Cortex of kidney (tissue), 1 donor: ENCODE measurements around the gene GPRIN3.
A peak's percentile ranks its signal among the peaks of the same experiment; 100 is the strongest.

Experiments
- DNase-seq: peaks from one replicate; lab custom pipeline; 2025; lab: John Stamatoyannopoulos, UW

Gene GPRIN3

GRCh38 chr4:89307446-89308160 is at the start of gene GPRIN3:
GPRIN3 (minus strand) TSS chr4:89307800; CDS start chr4:89250110, 57,690 bp downstream.
- DNase-seq: peak; percentile 15

DNA sequence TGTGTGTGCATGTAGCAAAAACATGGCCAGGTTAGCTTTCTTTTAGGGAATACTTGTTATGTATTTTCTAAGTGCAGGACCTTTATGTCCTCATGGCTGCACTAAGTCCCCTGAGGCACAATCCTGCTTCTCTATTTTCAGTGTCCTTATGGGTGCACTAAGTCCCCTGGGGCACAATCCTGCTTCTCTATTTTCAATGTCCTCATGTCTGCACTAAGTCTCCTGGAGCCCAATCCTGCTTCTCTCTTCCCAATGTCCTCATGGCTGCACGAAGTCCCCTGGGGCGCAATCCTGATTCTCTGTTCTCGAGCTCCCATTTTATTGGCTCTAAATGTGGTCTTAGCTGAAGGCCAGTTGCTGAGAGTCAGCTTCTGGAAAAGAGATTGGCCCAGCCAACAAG is 49.7 kb upstream of the GPRIN3 start:
- no peak for DNase-seq

DNA sequence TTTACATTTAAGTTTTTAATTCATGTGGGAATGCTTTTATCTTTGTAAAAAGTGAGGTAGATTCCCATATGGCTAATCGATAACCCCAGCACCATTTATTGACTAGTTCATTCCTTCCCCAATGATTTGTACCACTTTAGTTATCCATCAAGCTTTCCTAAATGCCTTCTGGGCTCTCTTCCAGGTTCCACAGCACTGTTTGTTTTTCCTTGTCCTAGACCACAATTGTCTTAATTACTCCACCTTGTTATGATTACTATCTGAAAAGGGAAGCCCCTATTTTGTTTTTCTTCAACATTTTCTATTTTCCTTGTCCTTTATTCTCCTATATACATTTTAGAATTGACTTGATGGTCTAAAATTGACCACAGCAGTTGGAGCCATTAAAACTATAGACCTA is 48.5 kb upstream of the GPRIN3 start:
- DNase-seq: no peak

GRCh38 chr4:89353514-89353913 is 45.9 kb upstream of the GPRIN3 start:
- DNase-seq: no peak

GRCh38 chr4:89352541-89352940 is 44.9 kb upstream of the GPRIN3 start:
- no peak for DNase-seq

DNA sequence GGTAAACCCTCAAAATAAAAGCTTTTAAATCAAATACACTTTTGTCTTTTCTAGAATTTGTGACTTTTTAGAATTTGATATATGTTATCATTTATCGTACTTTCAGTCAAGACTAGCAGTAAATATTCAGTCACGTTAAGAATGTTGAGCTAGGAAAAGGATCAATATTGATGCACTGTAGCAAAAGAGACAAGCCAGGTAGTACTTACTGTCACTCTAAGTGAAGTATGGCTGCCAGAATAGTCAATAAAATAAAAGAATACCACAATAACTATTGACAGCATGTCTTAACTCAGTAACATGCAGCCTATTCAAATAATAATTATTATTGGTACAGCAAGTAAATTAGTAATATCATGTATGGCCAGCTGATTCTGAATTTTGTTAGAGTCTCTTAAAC is 43.6 kb upstream of the GPRIN3 start:
- no peak for DNase-seq

DNA sequence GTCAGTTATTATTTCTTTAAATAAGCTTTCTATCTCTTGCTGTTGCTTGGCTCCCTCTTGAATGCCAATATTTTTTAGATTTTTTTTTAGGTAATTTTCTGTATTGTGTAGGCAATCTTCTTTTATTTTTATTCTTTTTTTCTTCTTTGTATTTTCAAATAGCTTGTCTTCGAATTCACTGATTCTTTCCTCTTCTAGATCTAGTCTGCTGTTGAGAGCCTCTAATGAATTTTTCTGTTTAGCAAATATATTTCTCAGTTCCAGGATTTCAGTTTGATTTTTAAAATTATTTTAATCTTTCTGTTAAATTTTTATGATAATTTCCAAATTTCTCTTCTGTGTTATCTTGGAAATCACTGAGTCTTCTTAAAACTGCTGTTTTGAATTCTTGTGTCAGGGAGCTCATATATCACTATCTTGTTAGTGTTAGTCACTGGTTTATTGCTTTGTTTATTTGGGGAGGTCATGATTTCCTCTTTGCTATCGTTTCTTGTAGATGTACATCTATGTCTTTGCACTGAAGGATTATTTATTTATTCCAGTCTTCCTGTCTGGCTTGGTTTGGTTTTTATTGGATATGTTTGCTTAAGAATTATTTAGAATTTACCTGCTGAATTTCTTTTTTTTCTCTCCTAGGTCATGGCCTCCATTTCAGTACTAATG is 39.9 kb upstream of the GPRIN3 start:
- no peak for DNase-seq

DNA sequence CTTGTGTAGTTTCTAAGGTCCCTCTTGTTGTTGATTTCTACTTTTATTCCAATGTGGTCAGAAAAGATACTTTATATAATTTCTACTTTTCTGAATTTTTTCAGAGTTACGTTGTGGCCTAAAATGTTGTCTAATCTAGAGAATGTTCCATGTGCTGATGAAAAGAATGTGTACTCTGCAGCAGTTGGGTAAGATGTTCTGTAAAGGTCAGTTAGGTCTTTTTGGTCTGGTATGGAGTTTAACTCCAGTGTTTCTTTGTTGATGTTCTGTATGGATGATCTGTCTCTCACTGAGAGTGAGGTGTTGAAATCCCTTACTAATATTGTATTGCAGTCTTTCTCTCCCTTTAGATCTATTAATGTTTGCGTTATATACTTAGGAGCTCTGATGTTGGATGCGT is 37.0 kb upstream of the GPRIN3 start:
- DNase-seq: no peak

GRCh38 chr4:89338206-89338605 is 30.6 kb upstream of the GPRIN3 start:
- DNase-seq: no peak

GRCh38 chr4:89337681-89338080 is 30.1 kb upstream of the GPRIN3 start:
- DNase-seq: no peak

DNA sequence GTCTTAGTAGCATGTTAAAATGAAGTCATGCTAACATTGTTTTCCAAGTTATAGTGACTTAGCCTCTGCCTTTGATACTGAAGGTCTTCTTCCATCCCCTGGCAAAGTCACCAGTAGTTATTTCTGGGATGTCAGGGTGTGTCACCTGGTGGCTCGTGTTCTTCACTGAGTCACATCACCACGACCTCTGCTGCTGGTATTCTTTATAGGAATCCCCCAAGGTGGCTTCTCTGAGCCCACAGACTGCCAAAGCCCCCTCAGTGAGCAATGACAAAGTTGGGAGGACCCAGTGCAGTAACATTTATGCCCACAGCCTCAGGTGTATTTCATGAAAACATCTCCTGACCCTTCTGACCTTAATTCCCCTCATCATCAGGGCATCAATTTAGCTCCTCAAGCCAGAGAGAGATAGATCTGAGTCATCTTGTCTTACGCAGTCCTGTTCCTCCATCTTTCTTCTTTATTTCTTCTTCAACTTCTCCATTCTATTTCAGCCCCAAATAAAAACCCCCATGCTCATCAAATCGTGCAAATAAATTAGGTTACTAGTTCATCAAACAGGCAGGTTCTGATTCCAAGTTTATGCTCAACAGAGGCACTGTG is 29.3 kb upstream of the GPRIN3 start:
- DNase-seq: no peak

DNA sequence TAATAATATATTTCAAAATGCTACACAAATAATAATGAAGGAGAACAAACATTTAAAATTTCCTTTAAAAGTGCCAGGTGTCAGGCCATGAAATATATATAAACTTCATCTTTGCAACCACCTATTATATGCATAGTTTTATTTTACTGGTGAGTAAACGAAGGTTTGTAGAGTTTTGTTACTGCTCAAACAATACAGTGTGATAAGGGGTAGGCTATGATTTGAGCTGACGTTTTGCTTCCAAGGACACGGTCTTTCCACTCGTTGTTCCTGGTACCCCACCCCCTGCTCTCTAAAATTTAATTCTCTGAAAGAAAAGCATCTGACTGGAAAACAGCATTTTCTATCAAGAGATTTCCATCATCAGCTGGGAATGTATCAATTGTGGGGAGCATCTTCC is 27.2 kb upstream of the GPRIN3 start:
- no peak for DNase-seq

- no peak for DNase-seq
Measured at GRCh38 chr4:89334311-89334710, 26.7 kb upstream of the GPRIN3 start.

GRCh38 chr4:89331686-89332544 is 24.3 kb upstream of the GPRIN3 start:
- no peak for DNase-seq

DNA sequence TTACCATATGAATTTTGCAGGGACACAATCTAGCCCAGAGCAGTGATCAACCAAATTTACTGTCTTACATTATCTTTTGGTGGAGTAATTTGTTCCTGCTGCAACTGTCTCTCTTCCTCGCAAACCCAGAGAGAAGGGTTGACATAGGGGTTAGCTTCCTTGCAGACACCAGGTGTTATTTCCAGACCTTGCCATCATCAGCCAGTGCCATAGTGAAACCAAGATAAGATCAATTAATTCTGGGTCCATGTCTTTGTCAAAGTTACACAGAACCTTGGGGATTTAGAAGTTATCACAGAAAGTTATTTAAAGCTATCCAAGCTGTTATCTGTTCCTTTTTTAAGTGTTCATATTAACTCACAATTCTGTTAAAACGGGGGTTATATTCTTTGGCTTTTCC is 23.6 kb upstream of the GPRIN3 start:
- no peak for DNase-seq

DNA sequence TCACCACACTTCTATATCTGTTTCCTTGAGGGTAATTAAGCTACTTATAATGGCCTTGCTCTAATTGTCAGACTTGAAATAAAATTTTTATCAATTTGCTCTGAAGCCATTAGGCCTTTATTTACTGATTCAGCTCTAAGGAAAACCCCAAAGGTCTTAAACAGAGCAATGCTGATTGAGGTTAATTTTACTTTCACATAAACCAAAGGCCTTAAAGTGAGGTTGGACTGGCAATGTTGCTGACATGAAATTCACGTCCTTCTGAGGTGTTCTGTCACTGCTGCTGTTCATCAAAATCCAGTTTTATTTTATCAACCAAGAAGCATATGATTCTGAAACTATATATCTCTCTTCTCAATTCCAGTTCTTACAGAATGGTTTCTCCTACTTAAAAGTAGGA is 21.7 kb upstream of the GPRIN3 start:
- DNase-seq: no peak

DNA sequence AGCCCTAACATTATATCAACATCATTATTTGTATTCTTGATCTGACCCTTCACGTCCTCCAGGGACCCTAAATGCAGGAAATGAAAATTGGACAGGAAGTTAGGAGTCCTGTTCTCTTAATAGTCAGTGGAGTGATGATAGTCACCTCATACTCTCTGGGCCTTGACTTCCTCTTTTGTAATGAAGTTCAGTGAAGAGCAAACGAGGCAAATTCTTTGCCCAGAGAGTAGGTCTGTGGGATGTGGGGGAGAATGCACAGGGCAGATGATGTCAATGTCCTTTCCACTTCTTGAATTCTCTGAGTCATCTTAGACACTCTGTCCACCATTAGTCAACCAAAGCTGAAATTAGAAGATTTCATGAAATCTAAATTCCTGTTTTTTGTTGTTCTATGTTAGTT is 17.1 kb upstream of the GPRIN3 start:
- DNase-seq: no peak

DNA sequence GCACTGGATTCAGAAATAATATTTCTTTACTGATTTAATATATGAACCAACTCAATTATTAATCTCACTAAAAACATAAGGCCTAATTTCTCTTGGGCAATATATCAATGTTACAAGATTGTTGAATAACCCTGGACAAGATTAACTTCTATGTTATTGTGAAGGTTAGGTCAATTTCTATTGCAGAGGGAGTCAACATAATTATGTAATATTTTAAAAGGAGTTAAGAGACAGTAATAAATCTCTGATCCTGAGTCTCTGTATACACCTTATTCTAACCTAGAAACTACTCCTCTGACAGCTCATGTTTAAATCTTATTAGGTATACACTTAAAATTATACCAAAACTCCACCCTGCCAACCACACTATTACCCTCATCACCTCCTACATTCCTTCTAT is 15.1 kb upstream of the GPRIN3 start:
- no peak for DNase-seq

GRCh38 chr4:89319756-89320155 is 12.2 kb upstream of the GPRIN3 start:
- DNase-seq: no peak

DNA sequence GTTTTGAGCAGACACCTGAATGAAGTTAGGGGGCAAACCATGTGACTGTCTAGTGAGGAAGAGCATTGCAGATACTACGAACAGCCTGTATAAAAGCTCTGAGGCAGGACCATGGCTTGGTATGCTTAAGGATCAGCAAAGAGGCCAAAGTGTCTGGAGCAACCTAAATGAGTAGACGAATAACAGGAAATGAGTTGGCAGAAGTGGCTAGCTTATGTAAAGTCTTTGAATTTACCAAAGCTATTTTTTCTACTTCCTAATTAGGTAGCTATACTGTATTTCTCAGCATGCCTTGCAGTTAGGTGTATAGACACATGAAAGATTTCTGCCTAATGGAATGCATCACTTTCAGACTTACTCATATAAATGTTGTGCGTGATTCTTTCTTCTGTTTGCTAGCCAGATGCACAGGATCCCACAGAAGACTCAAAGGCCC is 9.3 kb upstream of the GPRIN3 start:
- no peak for DNase-seq

DNA sequence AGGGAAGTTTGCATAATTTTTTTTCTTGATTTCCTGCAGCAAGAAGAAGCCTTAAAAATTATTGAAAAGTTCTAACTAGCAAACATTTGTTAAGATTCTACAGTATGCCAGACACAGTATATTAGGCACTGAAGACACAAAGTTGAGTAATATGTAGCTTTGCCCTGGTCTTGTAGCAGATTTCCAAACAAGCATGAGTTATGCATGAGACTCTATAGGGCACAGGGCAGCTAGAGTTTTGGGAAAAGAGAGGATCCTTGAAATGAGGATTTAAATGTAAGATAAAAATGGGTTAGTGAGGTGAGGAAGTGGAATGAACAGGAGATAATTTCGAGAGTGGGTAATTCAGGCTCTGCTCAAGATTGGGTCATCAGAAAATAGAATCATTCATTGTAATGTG is 8.6 kb upstream of the GPRIN3 start:
- no peak for DNase-seq

DNA sequence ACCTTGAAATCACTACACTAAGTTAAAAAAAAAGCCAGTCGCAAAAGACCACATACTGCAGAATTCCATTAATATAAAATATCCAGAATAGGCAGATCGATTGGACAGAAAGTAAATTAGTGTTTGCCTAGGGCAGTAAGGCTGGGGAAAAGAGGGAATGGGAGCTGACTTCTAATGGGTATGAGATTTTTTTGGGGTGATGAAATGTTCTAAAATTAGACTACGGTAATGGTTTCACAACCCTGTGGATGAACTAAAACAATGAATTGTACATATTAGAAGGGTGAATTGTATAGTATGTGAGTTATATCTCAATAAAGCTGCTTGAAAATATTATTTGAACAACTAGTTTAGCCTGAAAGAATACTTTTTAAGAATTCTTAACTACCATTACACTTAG is 6.7 kb upstream of the GPRIN3 start:
- DNase-seq: no peak
